ENCODE results near the gene SEMA6A.

The SEMA6A gene

DNA sequence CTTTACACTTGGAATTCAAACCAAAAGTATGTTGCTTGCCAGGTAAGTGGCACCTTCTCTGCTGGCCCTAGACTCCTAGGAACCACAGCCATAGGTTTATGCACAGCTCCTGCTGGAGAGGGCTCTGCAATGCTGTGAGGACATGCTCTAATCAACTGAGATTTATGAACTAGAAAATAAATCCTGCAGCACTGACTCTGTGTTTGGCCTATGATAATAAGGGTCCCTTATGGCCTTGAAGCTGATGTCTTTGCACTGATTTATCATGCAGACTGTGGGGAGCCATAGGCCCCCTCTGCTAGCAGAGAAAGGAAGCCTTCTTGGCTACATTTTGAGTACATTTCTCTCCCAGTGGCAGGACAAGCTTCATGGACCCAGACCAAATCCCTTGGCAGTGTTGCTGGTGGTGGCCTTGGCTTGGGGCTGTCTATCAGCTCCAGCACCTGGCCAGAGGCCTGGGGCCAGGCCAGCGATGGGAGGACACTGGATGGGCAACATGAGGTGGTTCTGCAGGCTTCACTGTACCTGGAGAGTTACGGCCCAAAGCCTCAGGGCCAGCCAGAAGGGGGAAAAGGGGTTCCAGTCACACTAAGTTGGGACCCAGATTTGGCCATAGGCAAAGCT is 178.0 kb downstream of the SEMA6A start:
- ATAC-seq = no peak
- Mint-ChIP-seq H3K27ac (no peak overlapping the region), H3K36me3 (peaks cover 47% of the 10 kb centered on the region), H3K4me3 (no peak overlapping the region), H3K27me3 (no peaks in the 10 kb centered on the region), H3K4me1 (no peaks in the 10 kb centered on the region), H3K9me3 (no peaks in the 10 kb centered on the region)

DNA sequence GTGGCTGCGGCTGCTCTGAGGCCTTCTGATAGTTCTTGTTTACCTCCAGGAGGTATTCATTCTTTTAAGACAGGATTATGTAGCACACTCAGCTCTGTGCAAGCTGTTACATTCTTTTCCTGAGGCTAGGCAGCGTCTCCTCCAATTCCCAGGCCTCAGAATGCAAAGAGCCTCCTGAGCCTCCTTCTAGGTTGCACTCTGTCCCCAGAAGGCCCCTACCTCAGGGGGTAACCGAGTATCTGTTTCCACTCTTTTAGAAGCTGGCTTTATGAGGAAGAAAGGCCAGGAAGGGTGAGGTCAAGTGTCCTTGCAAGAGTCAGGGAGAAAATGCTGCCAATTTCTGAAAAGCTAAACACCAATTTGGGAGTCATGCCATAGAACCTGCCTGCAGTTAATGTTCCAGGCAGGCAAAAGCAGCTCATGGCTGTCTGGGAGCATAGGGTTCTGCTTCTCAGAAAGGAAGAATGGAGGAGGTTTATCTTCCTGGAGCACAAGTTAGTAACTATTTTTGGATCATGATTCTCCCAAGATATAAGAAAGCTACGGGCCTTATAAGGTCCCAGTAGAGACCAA is 178.9 kb downstream of the SEMA6A start:
- Mint-ChIP-seq H3K4me1 (no peaks in the 10 kb centered on the region), H3K4me3 (no peak overlapping the region), H3K9me3 (peaks cover 3% of the 10 kb centered on the region), H3K27ac (no peak overlapping the region), H3K27me3 (no peaks in the 10 kb centered on the region), H3K36me3 (peaks cover 48% of the 10 kb centered on the region)
- ATAC-seq = no peak

DNA sequence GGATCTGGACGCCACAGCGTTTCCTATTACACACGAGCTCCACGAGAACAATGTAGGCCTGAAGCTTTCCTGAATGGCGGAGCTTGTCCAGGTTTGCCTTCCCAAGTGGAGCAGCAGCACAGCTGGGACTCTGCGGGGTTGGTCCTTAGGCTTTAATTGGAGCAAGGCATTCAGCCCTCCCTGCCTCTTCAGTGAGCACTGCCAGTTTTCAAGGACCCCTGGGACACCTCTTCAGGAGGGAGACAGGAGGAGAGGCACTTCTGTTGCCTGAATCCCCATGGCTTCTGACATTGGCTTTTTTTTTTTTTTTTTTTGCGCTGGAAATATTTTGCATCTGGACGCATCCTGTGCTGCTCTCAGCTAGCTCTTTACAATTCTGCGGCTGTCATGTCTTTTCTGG is 179.4 kb downstream of the SEMA6A start:
- H3K36me3 Mint-ChIP-seq = peaks cover 51% of the 10 kb centered on the region
- H3K9me3 Mint-ChIP-seq = peaks cover 3% of the 10 kb centered on the region
- no peak overlapping the region for H3K27ac Mint-ChIP-seq
- H3K27me3 Mint-ChIP-seq = no peaks in the 10 kb centered on the region
- no peaks in the 10 kb centered on the region for H3K4me1 Mint-ChIP-seq
- no peak overlapping the region for H3K4me3 Mint-ChIP-seq
- no peak for ATAC-seq

DNA sequence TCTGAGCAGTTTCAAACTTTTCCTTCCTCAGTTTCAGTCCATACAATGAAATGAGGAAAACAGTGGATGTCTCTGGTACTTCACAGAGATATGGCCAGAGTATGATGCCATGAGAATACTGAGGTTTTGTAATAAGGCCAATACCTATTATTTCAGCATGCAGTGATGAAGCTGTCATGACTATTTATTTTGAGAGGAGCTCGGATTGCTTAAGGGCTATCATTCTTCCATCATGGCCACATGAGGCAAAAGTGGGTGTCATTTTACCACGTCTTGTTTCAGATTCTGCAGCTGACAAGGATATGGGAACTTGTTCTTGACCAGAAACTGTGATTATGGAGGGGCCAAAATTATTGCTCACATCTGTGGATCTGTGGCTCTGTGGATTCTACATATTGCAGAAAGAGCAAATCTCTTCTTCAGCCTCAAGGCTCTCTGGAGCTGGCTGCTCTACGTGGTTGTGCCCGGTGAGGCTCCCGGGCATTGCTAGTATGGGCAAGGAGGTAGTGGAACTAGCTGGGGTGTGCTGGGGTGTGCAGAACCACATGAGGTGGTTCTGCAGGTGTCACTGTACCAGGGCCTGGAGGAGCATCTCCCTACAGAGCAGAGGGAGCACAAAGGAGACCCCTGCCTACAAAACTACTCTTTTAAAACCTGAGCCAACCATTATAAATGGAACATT is 180.3 kb downstream of the SEMA6A start:
- Mint-ChIP-seq H3K27ac (no peak overlapping the region), H3K27me3 (no peaks in the 10 kb centered on the region), H3K9me3 (peaks cover 3% of the 10 kb centered on the region), H3K4me1 (no peaks in the 10 kb centered on the region), H3K4me3 (no peak overlapping the region), H3K36me3 (peaks cover 54% of the 10 kb centered on the region)
- ATAC-seq = no peak

All from stimulated activated memory B cell treated with anti-CD40 and anti-IgM and Interleukin-4, amounts not matched to agents 10 μg/mL and 1 μg/mL and 100 μg/mL, for 72 hours (primary cell).